ENCODE results near the gene ACSL4. TPM values are rescaled to one million over a fixed set of nuclear protein-coding genes. Genes with fewer than 3 reads are reported as not detected.

The ACSL4 gene
- total RNA-seq, 2 donors from 2014 or later, result 27.5 to 117 TPM

- no peak for TF ChIP-seq CTCF (IDR thresholded peaks at IDR 0.05)
Measured at GRCh38 chrX:109760209-109760921, 27.3 kb upstream of the ACSL4 start.

GRCh38 chrX:109753256-109753655, 20.2 kb upstream of the ACSL4 start:
- Histone ChIP-seq H3K4me1 (ENCODE audit: control insufficient read depth in 1 of 2, low read depth in 2 of 2) (no peaks in the 10 kb centered on the region), H3K4me3 (no peak overlapping the region), H3K9me3 (no peaks in the 10 kb centered on the region), H3K27ac (no peak overlapping the region), H3K27me3 (replicated peaks; ENCODE audit: insufficient read depth) (no peaks in the 10 kb centered on the region), H3K36me3 (no peaks in the 10 kb centered on the region)
- DNase-seq (ENCODE audit: low spot score), result no peak
- TF ChIP-seq CTCF (IDR thresholded peaks at IDR 0.05), result no peak
- ATAC-seq (ENCODE audit: insufficient number of reproducible peaks, low FRiP score, low read depth), result no peak

More at GRCh38 chrX:109760209-109760921, 27.3 kb upstream of the ACSL4 start:
- Histone ChIP-seq H3K4me1 (ENCODE audit: control insufficient read depth in 1 of 2, low read depth in 2 of 2) (no peaks in the 10 kb centered on the region), H3K27ac (no peak overlapping the region), H3K36me3 (no peaks in the 10 kb centered on the region), H3K9me3 (no peaks in the 10 kb centered on the region), H3K4me3 (no peak overlapping the region), H3K27me3 (replicated peaks; ENCODE audit: insufficient read depth) (no peaks in the 10 kb centered on the region)
- no peak for ATAC-seq (ENCODE audit: insufficient number of reproducible peaks, low FRiP score, low read depth)
- no peak for DNase-seq (ENCODE audit: low spot score)

- Histone ChIP-seq H3K4me1 (ENCODE audit: control insufficient read depth in 1 of 2, low read depth in 2 of 2) (no peaks in the 10 kb centered on the region), H3K27ac (no peak overlapping the region), H3K27me3 (replicated peaks; ENCODE audit: insufficient read depth) (no peaks in the 10 kb centered on the region), H3K36me3 (no peaks in the 10 kb centered on the region), H3K9me3 (no peaks in the 10 kb centered on the region), H3K4me3 (no peak overlapping the region)
- DNase-seq (ENCODE audit: low spot score) (no peak), ATAC-seq (ENCODE audit: insufficient number of reproducible peaks, low FRiP score, low read depth) (no peak)
- TF ChIP-seq CTCF (IDR thresholded peaks at IDR 0.05), result no peak
Measured at GRCh38 chrX:109751698-109752097, 18.6 kb upstream of the ACSL4 start.

- ATAC-seq (ENCODE audit: insufficient number of reproducible peaks, low FRiP score, low read depth) (no peak), DNase-seq (ENCODE audit: low spot score) (no peak)
- Histone ChIP-seq H3K9me3 (no peaks in the 10 kb centered on the region), H3K4me3 (no peak overlapping the region), H3K27me3 (replicated peaks; ENCODE audit: insufficient read depth) (no peaks in the 10 kb centered on the region), H3K27ac (no peak overlapping the region), H3K36me3 (no peaks in the 10 kb centered on the region), H3K4me1 (ENCODE audit: control insufficient read depth in 1 of 2, low read depth in 2 of 2) (no peaks in the 10 kb centered on the region)
- no peak for TF ChIP-seq CTCF (IDR thresholded peaks at IDR 0.05)
Measured at GRCh38 chrX:109749207-109749606, 16.1 kb upstream of the ACSL4 start.

GRCh38 chrX:109747681-109748080, 14.6 kb upstream of the ACSL4 start:
- ATAC-seq (ENCODE audit: insufficient number of reproducible peaks, low FRiP score, low read depth) (no peak), DNase-seq (ENCODE audit: low spot score) (no peak)
- no peak for TF ChIP-seq CTCF (IDR thresholded peaks at IDR 0.05)
- no peaks in the 10 kb centered on the region for H3K27me3 ChIP-seq (replicated peaks; ENCODE audit: insufficient read depth)
- no peak overlapping the region for H3K4me3 ChIP-seq
- H3K36me3 ChIP-seq, result no peaks in the 10 kb centered on the region
- H3K4me1 ChIP-seq (ENCODE audit: control insufficient read depth in 1 of 2, low read depth in 2 of 2), result no peaks in the 10 kb centered on the region
- H3K27ac ChIP-seq, result no peak overlapping the region
- no peaks in the 10 kb centered on the region for H3K9me3 ChIP-seq
